ENCODE results near the gene THRB. TPM values are rescaled to one million over a fixed set of nuclear protein-coding genes. Genes with fewer than 3 reads are reported as not detected.

THRB gene
- polyA plus RNA-seq, 2 of the 4 experiments (the other 2 are of a cell fraction): 2.0 to 2.3 TPM

DNA sequence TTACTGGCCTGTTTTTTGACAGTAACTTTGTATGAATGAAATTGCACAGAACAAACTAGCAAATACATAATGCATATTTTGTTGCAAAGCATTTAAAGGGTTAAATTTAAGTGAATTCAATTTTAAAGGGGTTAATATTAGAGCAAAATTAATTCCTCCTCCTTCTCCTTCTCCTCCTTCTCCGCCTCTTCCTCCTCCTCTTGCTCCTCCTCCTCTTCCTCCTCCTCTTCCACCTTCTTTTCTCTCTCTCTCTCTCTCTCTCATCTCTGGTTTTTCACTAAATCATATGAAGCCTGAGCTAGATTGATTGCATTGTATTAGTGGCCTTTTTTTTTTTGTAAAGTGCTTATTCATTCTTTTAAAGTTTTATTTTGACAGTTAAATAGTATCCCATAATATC lies 154.5 kb downstream of the THRB start:
- ATAC-seq (no peak), DNase-seq (ENCODE audit: low read depth in 1 of 2, low spot score in 1 of 2) (no peak), FAIRE-seq (no peak)
- no peak overlapping the region for H3K27ac ChIP-seq
- WGBS (ENCODE audit: missing lambda C conversion rate): 79% methylated on average over 1 of the region's 1 CpG
- H3K4me3 ChIP-seq: no peak overlapping the region
- H3K4me2 ChIP-seq: no peak overlapping the region
- CTCF ChIA-PET: interaction anchor here (0.7 kb wide), 1 partner anchor 212 kb away, joined by 3 read pairs; no protein-coding TSS in a partner anchor
- POLR2A ChIA-PET: no interaction called here
- H3K9me3 ChIP-seq: no peaks in the 10 kb centered on the region
- TF ChIP-seq JUNB (IDR thresholded peaks at IDR 0.05) (no peak), RFX5 (IDR thresholded peaks at IDR 0.05) (no peak), SMC3 (IDR thresholded peaks at IDR 0.05) (no peak), KDM1A (IDR thresholded peaks at IDR 0.05; ENCODE audit: low read depth) (no peak), RARB (CRISPR knock-in tag; IDR thresholded peaks at IDR 0.05) (no peak), EP300 (IDR thresholded peaks at IDR 0.05) (no peak), MYC (IDR thresholded peaks at IDR 0.05; ENCODE audit: borderline replicate concordance, low read length) (no peak), MAZ (IDR thresholded peaks at IDR 0.05; ENCODE audit: borderline replicate concordance, low read depth, low read length) (no peak), ZNF302 (CRISPR knock-in tag; IDR thresholded peaks at IDR 0.05) (no peak), ZC3H11A (IDR thresholded peaks at IDR 0.05) (no peak), FOSL2 (IDR thresholded peaks at IDR 0.05) (no peak), FOSL2 (CRISPR knock-in tag; IDR thresholded peaks at IDR 0.05) (no peak)
- TF ChIP-seq, protein P1, sequence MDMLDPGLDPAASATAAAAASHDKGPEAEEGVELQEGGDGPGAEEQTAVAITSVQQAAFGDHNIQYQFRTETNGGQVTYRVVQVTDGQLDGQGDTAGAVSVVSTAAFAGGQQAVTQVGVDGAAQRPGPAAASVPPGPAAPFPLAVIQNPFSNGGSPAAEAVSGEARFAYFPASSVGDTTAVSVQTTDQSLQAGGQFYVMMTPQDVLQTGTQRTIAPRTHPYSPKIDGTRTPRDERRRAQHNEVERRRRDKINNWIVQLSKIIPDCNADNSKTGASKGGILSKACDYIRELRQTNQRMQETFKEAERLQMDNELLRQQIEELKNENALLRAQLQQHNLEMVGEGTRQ (IDR thresholded peaks at IDR 0.05): no peak
- peaks cover 4% of the 10 kb centered on the region; the same call in 1 of the 3 replicates for H3K4me1 ChIP-seq

DNA sequence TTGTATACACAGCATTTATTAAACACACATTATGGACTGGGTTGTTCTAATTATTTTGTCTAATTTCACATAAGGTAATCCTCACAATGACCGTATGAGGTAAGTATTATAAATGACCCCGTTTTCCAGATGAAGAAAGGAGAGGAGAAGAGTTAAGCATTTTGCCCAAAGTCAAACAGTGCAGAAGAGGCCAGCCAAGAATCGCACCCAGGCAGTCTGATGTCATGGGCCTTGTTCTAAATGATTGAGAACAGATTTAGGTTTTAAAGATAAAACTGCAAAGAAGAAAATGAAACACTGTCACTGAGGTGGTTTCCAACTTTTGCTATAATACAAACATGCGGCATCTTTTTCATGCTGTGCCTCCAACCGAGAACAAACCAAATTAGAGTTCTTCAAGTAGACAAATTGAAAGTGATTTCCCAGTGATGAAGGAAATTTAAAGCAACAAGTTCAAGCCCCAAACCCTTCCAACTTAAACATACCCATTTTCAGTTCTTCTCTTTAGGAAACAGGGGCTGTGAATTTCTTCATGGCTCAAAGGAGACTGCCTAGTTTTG lies 155.3 kb downstream of the THRB start:
- no peaks in the 10 kb centered on the region for H3K9me3 ChIP-seq
- ATAC-seq (no peak), FAIRE-seq (no peak), DNase-seq (ENCODE audit: low read depth in 1 of 2, low spot score in 1 of 2) (no peak)
- no peak overlapping the region for H3K4me2 ChIP-seq
- ChIA-PET POLR2A (no interaction called here), CTCF (no interaction called here)
- no peak overlapping the region for H3K27ac ChIP-seq
- 72% methylated on average over 5 of the region's 5 CpGs for WGBS (ENCODE audit: missing lambda C conversion rate)
- H3K4me3 ChIP-seq: no peak overlapping the region
- peaks cover 4% of the 10 kb centered on the region; the same call in 1 of the 3 replicates for H3K4me1 ChIP-seq
- no peak for TF ChIP-seq GATA3 (IDR thresholded peaks at IDR 0.05; ENCODE audit: borderline replicate concordance)
- TF ChIP-seq, protein P2, sequence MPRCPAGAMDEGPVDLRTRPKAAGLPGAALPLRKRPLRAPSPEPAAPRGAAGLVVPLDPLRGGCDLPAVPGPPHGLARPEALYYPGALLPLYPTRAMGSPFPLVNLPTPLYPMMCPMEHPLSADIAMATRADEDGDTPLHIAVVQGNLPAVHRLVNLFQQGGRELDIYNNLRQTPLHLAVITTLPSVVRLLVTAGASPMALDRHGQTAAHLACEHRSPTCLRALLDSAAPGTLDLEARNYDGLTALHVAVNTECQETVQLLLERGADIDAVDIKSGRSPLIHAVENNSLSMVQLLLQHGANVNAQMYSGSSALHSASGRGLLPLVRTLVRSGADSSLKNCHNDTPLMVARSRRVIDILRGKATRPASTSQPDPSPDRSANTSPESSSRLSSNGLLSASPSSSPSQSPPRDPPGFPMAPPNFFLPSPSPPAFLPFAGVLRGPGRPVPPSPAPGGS (IDR thresholded peaks at IDR 0.05): no peak
- TF ChIP-seq, protein P3, sequence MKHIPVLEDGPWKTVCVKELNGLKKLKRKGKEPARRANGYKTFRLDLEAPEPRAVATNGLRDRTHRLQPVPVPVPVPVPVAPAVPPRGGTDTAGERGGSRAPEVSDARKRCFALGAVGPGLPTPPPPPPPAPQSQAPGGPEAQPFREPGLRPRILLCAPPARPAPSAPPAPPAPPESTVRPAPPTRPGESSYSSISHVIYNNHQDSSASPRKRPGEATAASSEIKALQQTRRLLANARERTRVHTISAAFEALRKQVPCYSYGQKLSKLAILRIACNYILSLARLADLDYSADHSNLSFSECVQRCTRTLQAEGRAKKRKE (CRISPR knock-in tag; IDR thresholded peaks at IDR 0.05; ENCODE audit: low read depth): no peak
- TF ChIP-seq CBX8 (IDR thresholded peaks at IDR 0.05): no peak
- TF ChIP-seq POLR2A (IDR thresholded peaks at IDR 0.05; ENCODE audit: low read length): no peak
- TF ChIP-seq, protein P4, sequence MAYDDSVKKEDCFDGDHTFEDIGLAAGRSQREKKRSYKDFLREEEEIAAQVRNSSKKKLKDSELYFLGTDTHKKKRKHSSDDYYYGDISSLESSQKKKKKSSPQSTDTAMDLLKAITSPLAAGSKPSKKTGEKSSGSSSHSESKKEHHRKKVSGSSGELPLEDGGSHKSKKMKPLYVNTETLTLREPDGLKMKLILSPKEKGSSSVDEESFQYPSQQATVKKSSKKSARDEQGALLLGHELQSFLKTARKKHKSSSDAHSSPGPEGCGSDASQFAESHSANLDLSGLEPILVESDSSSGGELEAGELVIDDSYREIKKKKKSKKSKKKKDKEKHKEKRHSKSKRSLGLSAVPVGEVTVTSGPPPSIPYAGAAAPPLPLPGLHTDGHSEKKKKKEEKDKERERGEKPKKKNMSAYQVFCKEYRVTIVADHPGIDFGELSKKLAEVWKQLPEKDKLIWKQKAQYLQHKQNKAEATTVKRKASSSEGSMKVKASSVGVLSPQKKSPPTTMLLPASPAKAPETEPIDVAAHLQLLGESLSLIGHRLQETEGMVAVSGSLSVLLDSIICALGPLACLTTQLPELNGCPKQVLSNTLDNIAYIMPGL (CRISPR knock-in tag; IDR thresholded peaks at IDR 0.05; ENCODE audit: borderline replicate concordance): no peak
- TF ChIP-seq FOXS1 (CRISPR knock-in tag; IDR thresholded peaks at IDR 0.05): no peak
- no peak for TF ChIP-seq KDM5A (IDR thresholded peaks at IDR 0.05)
- TF ChIP-seq EHF (CRISPR knock-in tag; IDR thresholded peaks at IDR 0.05): no peak
- no peak for TF ChIP-seq HOXB5 (CRISPR knock-in tag; IDR thresholded peaks at IDR 0.05)
- TF ChIP-seq TFCP2L1 (CRISPR knock-in tag; IDR thresholded peaks at IDR 0.05): no peak
- TF ChIP-seq RNF2 (IDR thresholded peaks at IDR 0.05; ENCODE audit: borderline replicate concordance, low read depth): no peak
- TF ChIP-seq ESRRA (IDR thresholded peaks at IDR 0.05; ENCODE audit: borderline replicate concordance, low read length): no peak
- TF ChIP-seq MAZ (IDR thresholded peaks at IDR 0.05; ENCODE audit: borderline replicate concordance, low read depth, low read length): no peak
- TF ChIP-seq EHMT2 (IDR thresholded peaks at IDR 0.05; ENCODE audit: low read depth): no peak
